WTC11 (cell line): ENCODE results near the gene RAD23A. TPM values are rescaled to one million over a fixed set of nuclear protein-coding genes. Genes with fewer than 3 reads are reported as not detected.

Experiments used
- ATAC-seq: fragments of 200-7000 bp; cut with Tn5 transposase; 2 replicates; pipeline ENCODE4 v1.10.0; 2021; ENCODE audit warnings: mild to moderate bottlenecking, moderate library complexity
- CTCF ChIA-PET: fragments of 300-600 bp; sonication (Branson Sonifier 250); formaldehyde crosslinking; loops from one replicate; lab custom pipeline; 2021; ENCODE audit warnings: antibody characterized with exemption; lab: Charles Lee
- POLR2A ChIA-PET: fragments of 350-600 bp; sonication (Branson Sonifier 250); formaldehyde crosslinking; loops from one replicate; lab custom pipeline; 2021; ENCODE audit warnings: antibody characterized with exemption; lab: Charles Lee
- DNase-seq: peaks from one replicate; pipeline ENCODE4 v3.0.0; 2021; ENCODE audit warnings: low spot score
- H3K27ac Mint-ChIP-seq: 2 replicates; pipeline ENCODE4 v1.8.0; 2021; ENCODE audit warnings: mixed read lengths
- H3K27me3 Mint-ChIP-seq: 2 replicates; pipeline ENCODE4 v1.8.0; 2021; ENCODE audit warnings: low read depth, mild to moderate bottlenecking, moderate library complexity, mixed read lengths
- H3K36me3 Mint-ChIP-seq: 2 replicates; pipeline ENCODE4 v1.8.0; 2021; ENCODE audit warnings: mixed read lengths
- H3K4me1 Mint-ChIP-seq: 2 replicates; pipeline ENCODE4 v1.8.0; 2022; ENCODE audit warnings: mixed read lengths
- H3K4me3 Mint-ChIP-seq: 2 replicates; pipeline ENCODE4 v1.8.0; 2021; ENCODE audit warnings: mild to moderate bottlenecking, moderate library complexity, mixed read lengths
- H3K9me3 Mint-ChIP-seq: 2 replicates; pipeline ENCODE4 v1.8.0; 2021; ENCODE audit warnings: mixed read lengths
- CBFB ChIP-seq: sonication (generic); formaldehyde crosslinking; IDR thresholded peaks from 2 replicates; pipeline ENCODE4 v1.8.1; 2022; ENCODE audit warnings: mild to moderate bottlenecking, low read depth, missing genetic modification reagents
- CREB1 ChIP-seq: sonication (generic); formaldehyde crosslinking; IDR thresholded peaks from 2 replicates; pipeline ENCODE4 v1.8.0; 2023; ENCODE audit warnings: mild to moderate bottlenecking, missing genetic modification reagents
- EMX1 ChIP-seq: fragments of 250-450 bp; sonication (Bioruptor Pico); IDR thresholded peaks from 2 replicates; pipeline ENCODE4 v1.8.0; 2021; ENCODE audit warnings: mild to moderate bottlenecking
- FOXJ3 ChIP-seq: sonication (generic); formaldehyde crosslinking; IDR thresholded peaks from 2 replicates; pipeline ENCODE4 v1.9.0; 2021; ENCODE audit warnings: missing genetic modification reagents, mild to moderate bottlenecking, borderline replicate concordance
- JAZF1 ChIP-seq: fragments of 250-450 bp; sonication (Bioruptor Pico); IDR thresholded peaks from 2 replicates; pipeline ENCODE4 v1.9.0; 2021; ENCODE audit warnings: moderate library complexity, mild to moderate bottlenecking, inconsistent platforms
- KAT7 ChIP-seq: sonication (generic); formaldehyde crosslinking; IDR thresholded peaks from 2 replicates; pipeline ENCODE4 v1.8.1; 2023; ENCODE audit warnings: missing genetic modification reagents, mild to moderate bottlenecking, borderline replicate concordance
- MYBL2 ChIP-seq: sonication (generic); formaldehyde crosslinking; IDR thresholded peaks from 2 replicates; pipeline ENCODE4 v1.8.1; 2023; ENCODE audit warnings: mild to moderate bottlenecking, moderate library complexity, missing genetic modification reagents
- NFATC4 ChIP-seq: fragments of 250-450 bp; sonication (Bioruptor Pico); IDR thresholded peaks from 2 replicates; pipeline ENCODE4 v1.9.0; 2021; ENCODE audit warnings: mild to moderate bottlenecking
- NFE2L1 ChIP-seq: sonication (generic); formaldehyde crosslinking; IDR thresholded peaks from 2 replicates; pipeline ENCODE4 v1.8.1; 2023; ENCODE audit warnings: missing genetic modification reagents
- NFYB ChIP-seq: sonication (generic); formaldehyde crosslinking; conservative IDR thresholded peaks from 2 replicates; pipeline ENCODE4 v1.8.0; 2022; ENCODE audit warnings: low read depth, missing genetic modification reagents
- NR3C1 ChIP-seq: sonication (generic); formaldehyde crosslinking; conservative IDR thresholded peaks from 2 replicates; pipeline ENCODE4 v1.8.1; 2023; ENCODE audit warnings: low read depth, mild to moderate bottlenecking, missing genetic modification reagents
- PRRX2 ChIP-seq: fragments of 250-450 bp; sonication (Bioruptor Pico); IDR thresholded peaks from 2 replicates; pipeline ENCODE4 v1.8.0; 2021; ENCODE audit warnings: mild to moderate bottlenecking
- RELA ChIP-seq: sonication (generic); formaldehyde crosslinking; IDR thresholded peaks from 2 replicates; pipeline ENCODE4 v1.8.1; 2022; ENCODE audit warnings: missing genetic modification reagents, mild to moderate bottlenecking, borderline replicate concordance
- SMAD4 ChIP-seq: sonication (generic); formaldehyde crosslinking; IDR thresholded peaks from 2 replicates; pipeline ENCODE4 v1.8.0; 2022; ENCODE audit warnings: mild to moderate bottlenecking, missing genetic modification reagents
- STAT6 ChIP-seq: sonication (generic); formaldehyde crosslinking; conservative IDR thresholded peaks from 2 replicates; pipeline ENCODE4 v1.8.1; 2023; ENCODE audit warnings: mild to moderate bottlenecking, low read depth, missing genetic modification reagents, moderate library complexity
- TCF7 ChIP-seq: sonication (generic); formaldehyde crosslinking; IDR thresholded peaks from 2 replicates; pipeline ENCODE4 v1.8.0; 2022; ENCODE audit warnings: mild to moderate bottlenecking, low read depth, missing genetic modification reagents, moderate library complexity
- ZNF423 ChIP-seq: fragments of 250-450 bp; sonication (Bioruptor Pico); IDR thresholded peaks from 2 replicates; pipeline ENCODE4 v2.1.2; 2022; ENCODE audit warnings: mild to moderate bottlenecking, moderate library complexity
- total RNA-seq: library from RNA; stranded (reverse); gene quantifications from 3 replicates; pipeline ENCODE4 v1.2.3, GENCODE V29; 2021
- TF ChIP-seq, protein P1 (sequence below): fragments of 250-450 bp; sonication (Bioruptor Pico); IDR thresholded peaks from 2 replicates; pipeline ENCODE4 v2.1.2; 2022; ENCODE audit warnings: mild to moderate bottlenecking, moderate library complexity
- TF ChIP-seq, protein P2 (sequence below): fragments of 200-600 bp; IDR thresholded peaks from 2 replicates; pipeline ENCODE4 v1.8.0; 2022; ENCODE audit warnings: antibody characterized with exemption
- TF ChIP-seq, protein P3 (sequence below): sonication (generic); formaldehyde crosslinking; IDR thresholded peaks from 2 replicates; pipeline ENCODE4 v1.8.0; 2022; ENCODE audit warnings: missing genetic modification reagents
- TF ChIP-seq, protein P4 (sequence below): fragments of 250-450 bp; sonication (Bioruptor Pico); IDR thresholded peaks from 2 replicates; pipeline ENCODE4 v1.9.0; 2021; ENCODE audit warnings: moderate library complexity, mild to moderate bottlenecking, inconsistent platforms, borderline replicate concordance
- TF ChIP-seq, protein P5 (sequence below): sonication (generic); formaldehyde crosslinking; IDR thresholded peaks from 2 replicates; pipeline ENCODE4 v1.8.1; 2023; ENCODE audit warnings: mild to moderate bottlenecking, missing genetic modification reagents, moderate library complexity

RAD23A gene
- total RNA-seq, 1 experiment from 2014 or later = 84.3 TPM

DNA sequence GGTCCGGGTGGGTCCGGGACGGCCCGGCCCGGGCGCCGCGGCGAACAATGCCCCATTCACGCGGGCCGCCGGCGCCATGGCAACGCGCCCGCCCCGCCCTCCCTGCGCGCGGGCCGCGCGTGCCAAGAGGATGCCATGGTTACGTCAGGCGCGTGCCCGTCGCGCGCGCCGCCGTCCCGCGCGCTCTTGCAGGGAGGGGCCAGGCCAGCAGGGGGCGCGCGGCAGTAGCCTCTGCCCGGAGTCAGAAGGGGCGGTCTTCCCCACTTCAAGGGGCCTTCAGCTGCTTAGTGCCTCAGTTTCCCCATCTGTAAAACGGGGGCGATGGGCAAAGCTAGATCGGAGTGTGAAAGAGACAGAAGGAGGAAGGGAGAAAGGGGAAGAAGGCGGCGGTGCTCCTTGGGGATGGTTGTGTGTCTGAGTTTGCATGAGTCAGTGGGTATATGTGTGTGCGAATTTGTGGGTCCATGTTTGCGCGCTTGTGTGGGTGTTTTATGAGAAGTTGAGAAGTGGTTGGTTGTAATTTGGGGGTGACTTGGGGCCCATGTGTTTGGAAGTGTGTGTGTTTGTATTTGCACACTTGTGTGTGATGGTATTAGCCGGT lies 38.0 kb downstream of the RAD23A start (continued):
- TF ChIP-seq, protein P1, sequence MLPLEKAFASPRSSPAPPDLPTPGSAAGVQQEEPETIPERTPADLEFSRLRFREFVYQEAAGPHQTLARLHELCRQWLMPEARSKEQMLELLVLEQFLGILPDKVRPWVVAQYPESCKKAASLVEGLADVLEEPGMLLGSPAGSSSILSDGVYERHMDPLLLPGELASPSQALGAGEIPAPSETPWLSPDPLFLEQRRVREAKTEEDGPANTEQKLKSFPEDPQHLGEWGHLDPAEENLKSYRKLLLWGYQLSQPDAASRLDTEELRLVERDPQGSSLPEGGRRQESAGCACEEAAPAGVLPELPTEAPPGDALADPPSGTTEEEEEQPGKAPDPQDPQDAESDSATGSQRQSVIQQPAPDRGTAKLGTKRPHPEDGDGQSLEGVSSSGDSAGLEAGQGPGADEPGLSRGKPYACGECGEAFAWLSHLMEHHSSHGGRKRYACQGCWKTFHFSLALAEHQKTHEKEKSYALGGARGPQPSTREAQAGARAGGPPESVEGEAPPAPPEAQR (CRISPR knock-in tag) = 0 out of 2 replicates have a peak, but pooled peaks have one; percentile 38
- TF ChIP-seq NFE2L1 = no peak
- peak; percentile 42; the same call in 1 of the 2 replicates for TF ChIP-seq EMX1 (CRISPR knock-in tag)
- TF ChIP-seq, all 79 proteins: peak for 9

DNA sequence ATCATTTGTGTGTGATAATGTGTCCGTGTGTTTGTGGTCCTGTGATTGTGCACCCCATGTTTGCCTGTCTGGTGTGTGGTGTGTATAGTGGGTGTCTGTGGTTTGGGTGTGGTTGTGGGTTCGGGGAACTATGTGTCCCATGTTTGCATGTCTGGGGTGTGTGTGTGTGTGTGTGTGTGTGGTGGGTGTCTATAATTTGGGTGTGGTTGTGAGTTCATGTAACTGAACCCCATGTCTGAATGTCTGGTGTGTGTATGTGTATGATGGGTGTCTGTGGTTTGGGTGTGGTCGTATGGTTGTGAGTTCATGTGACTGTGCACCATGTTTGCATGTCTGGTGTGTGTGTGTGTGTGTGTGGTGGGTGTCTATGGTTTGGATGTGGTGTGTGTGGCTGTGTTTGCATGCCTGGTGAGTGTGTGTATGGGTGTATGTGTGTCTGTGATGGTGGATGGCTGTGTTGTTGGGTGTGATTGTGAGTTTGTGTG lies 38.5 kb downstream of the RAD23A start:
- Mint-ChIP-seq H3K27me3 (peaks cover 35% of the 10 kb centered on the region), H3K9me3 (no peaks in the 10 kb centered on the region), H3K4me3 (no peak overlapping the region), H3K4me1 (peaks cover 6% of the 10 kb centered on the region; the same call in 1 of the 2 replicates), H3K27ac (no peak overlapping the region), H3K36me3 (no peaks in the 10 kb centered on the region)
- ChIA-PET CTCF (interaction anchor here (0.5 to 4.6 kb wide), 13 partner anchors 19 to 120 kb away, joined by 3 to 66 read pairs (median 4); no protein-coding TSS in a partner anchor), POLR2A (no interaction called here)
- no peak for TF ChIP-seq CBFB
- no peak for TF ChIP-seq RELA
- TF ChIP-seq NR3C1 (CRISPR knock-in tag) = no peak
- no peak for TF ChIP-seq CREB1
- no peak for TF ChIP-seq FOXJ3
- TF ChIP-seq NFYB (CRISPR knock-in tag) = no peak
- TF ChIP-seq TCF7 (CRISPR knock-in tag) = no peak
- TF ChIP-seq PRRX2 (CRISPR knock-in tag) = no peak
- TF ChIP-seq NFE2L1 = no peak
- no peak for TF ChIP-seq JAZF1 (CRISPR knock-in tag)
- TF ChIP-seq, protein P2, sequence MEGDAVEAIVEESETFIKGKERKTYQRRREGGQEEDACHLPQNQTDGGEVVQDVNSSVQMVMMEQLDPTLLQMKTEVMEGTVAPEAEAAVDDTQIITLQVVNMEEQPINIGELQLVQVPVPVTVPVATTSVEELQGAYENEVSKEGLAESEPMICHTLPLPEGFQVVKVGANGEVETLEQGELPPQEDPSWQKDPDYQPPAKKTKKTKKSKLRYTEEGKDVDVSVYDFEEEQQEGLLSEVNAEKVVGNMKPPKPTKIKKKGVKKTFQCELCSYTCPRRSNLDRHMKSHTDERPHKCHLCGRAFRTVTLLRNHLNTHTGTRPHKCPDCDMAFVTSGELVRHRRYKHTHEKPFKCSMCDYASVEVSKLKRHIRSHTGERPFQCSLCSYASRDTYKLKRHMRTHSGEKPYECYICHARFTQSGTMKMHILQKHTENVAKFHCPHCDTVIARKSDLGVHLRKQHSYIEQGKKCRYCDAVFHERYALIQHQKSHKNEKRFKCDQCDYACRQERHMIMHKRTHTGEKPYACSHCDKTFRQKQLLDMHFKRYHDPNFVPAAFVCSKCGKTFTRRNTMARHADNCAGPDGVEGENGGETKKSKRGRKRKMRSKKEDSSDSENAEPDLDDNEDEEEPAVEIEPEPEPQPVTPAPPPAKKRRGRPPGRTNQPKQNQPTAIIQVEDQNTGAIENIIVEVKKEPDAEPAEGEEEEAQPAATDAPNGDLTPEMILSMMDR = no peak
- TF ChIP-seq, protein P1 (CRISPR knock-in tag) = no peak
- no peak for TF ChIP-seq SMAD4
- TF ChIP-seq NFATC4 (CRISPR knock-in tag) = no peak
- DNase-seq (no peak), ATAC-seq (no peak)

GRCh38 chr19:12984683-12985048 lies 39.0 kb downstream of the RAD23A start:
- ChIA-PET POLR2A (no interaction called here), CTCF (interaction anchor here (0.6 to 4.6 kb wide), 13 partner anchors 19 to 191 kb away, joined by 3 to 66 read pairs (median 5); no protein-coding TSS in a partner anchor)
- H3K9me3 Mint-ChIP-seq = no peaks in the 10 kb centered on the region
- no peak overlapping the region for H3K4me3 Mint-ChIP-seq
- H3K4me1 Mint-ChIP-seq = peaks cover 6% of the 10 kb centered on the region; the same call in 1 of the 2 replicates
- H3K36me3 Mint-ChIP-seq = no peaks in the 10 kb centered on the region
- H3K27me3 Mint-ChIP-seq = peaks cover 34% of the 10 kb centered on the region; the same call in 1 of the 2 replicates
- DNase-seq (no peak), ATAC-seq (no peak)
- no peak overlapping the region for H3K27ac Mint-ChIP-seq
- TF ChIP-seq KAT7 (CRISPR knock-in tag) (no peak), STAT6 (CRISPR knock-in tag) (no peak), MYBL2 (no peak), ZNF423 (CRISPR knock-in tag) (no peak)
- TF ChIP-seq, protein P3, sequence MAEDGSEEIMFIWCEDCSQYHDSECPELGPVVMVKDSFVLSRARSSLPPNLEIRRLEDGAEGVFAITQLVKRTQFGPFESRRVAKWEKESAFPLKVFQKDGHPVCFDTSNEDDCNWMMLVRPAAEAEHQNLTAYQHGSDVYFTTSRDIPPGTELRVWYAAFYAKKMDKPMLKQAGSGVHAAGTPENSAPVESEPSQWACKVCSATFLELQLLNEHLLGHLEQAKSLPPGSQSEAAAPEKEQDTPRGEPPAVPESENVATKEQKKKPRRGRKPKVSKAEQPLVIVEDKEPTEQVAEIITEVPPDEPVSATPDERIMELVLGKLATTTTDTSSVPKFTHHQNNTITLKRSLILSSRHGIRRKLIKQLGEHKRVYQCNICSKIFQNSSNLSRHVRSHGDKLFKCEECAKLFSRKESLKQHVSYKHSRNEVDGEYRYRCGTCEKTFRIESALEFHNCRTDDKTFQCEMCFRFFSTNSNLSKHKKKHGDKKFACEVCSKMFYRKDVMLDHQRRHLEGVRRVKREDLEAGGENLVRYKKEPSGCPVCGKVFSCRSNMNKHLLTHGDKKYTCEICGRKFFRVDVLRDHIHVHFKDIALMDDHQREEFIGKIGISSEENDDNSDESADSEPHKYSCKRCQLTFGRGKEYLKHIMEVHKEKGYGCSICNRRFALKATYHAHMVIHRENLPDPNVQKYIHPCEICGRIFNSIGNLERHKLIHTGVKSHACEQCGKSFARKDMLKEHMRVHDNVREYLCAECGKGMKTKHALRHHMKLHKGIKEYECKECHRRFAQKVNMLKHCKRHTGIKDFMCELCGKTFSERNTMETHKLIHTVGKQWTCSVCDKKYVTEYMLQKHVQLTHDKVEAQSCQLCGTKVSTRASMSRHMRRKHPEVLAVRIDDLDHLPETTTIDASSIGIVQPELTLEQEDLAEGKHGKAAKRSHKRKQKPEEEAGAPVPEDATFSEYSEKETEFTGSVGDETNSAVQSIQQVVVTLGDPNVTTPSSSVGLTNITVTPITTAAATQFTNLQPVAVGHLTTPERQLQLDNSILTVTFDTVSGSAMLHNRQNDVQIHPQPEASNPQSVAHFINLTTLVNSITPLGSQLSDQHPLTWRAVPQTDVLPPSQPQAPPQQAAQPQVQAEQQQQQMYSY (CRISPR knock-in tag) = no peak
- TF ChIP-seq, protein P4, sequence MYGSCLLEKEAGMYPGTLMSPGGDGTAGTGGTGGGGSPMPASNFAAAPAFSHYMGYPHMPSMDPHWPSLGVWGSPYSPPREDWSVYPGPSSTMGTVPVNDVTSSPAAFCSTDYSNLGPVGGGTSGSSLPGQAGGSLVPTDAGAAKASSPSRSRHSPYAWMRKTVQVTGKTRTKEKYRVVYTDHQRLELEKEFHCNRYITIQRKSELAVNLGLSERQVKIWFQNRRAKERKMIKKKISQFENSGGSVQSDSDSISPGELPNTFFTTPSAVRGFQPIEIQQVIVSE (CRISPR knock-in tag) = no peak
- TF ChIP-seq, protein P5, sequence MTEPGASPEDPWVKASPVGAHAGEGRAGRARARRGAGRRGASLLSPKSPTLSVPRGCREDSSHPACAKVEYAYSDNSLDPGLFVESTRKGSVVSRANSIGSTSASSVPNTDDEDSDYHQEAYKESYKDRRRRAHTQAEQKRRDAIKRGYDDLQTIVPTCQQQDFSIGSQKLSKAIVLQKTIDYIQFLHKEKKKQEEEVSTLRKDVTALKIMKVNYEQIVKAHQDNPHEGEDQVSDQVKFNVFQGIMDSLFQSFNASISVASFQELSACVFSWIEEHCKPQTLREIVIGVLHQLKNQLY = no peak
